ENCODE results near the gene DCST1.
"Not testable (repeated sequence)": the region's sequence is repeated elsewhere in the genome, so short reads cannot be mapped to it uniquely, and the experiment has no call there.

The DCST1 gene

GRCh38 chr1:155033524-155033923 is at the start of gene DCST1, which contains the start of gene DCST2:
TSS of gene DCST1 (plus strand) at chr1:155033824. CDS start at chr1:155034037, 213 bp downstream.
TSS of gene DCST2 (minus strand) at chr1:155033781. CDS start at chr1:155033701, 80 bp downstream.
- Histone ChIP-seq H3K27me3 (ENCODE audit: control insufficient read depth, insufficient read depth, low read length) (peaks cover 6% of the 10 kb centered on the region), H3K9me3 (ENCODE audit: control insufficient read depth, low read length) (no peaks in the 10 kb centered on the region), H3K36me3 (ENCODE audit: control insufficient read depth, insufficient read depth, low read length) (no peaks in the 10 kb centered on the region), H3K4me3 (ENCODE audit: low read length) (no peak within 1 kb of the TSS), H3K4me1 (ENCODE audit: control insufficient read depth, insufficient read depth, low read length) (peaks cover 12% of the 10 kb centered on the region), H3K9ac (ENCODE audit: low read length) (no peak within 1 kb of the TSS)

GRCh38 chr1:154986736-154987135 is 46.9 kb upstream of the DCST1 start:
- not testable (repeated sequence) for H3K9ac ChIP-seq (ENCODE audit: low read length); H3K9me3 ChIP-seq (ENCODE audit: control insufficient read depth, low read length); H3K36me3 ChIP-seq (ENCODE audit: control insufficient read depth, insufficient read depth, low read length); H3K27me3 ChIP-seq (ENCODE audit: control insufficient read depth, insufficient read depth, low read length); H3K4me3 ChIP-seq (ENCODE audit: low read length)
- H3K4me1 ChIP-seq (ENCODE audit: control insufficient read depth, insufficient read depth, low read length): peaks cover 13% of the 10 kb centered on the region

- no peak overlapping the region for H3K4me3 ChIP-seq (ENCODE audit: low read length)
- H3K9me3 ChIP-seq (ENCODE audit: control insufficient read depth, low read length): no peaks in the 10 kb centered on the region
- no peaks in the 10 kb centered on the region for H3K36me3 ChIP-seq (ENCODE audit: control insufficient read depth, insufficient read depth, low read length)
- no peaks in the 10 kb centered on the region for H3K27me3 ChIP-seq (ENCODE audit: control insufficient read depth, insufficient read depth, low read length)
- H3K4me1 ChIP-seq (ENCODE audit: control insufficient read depth, insufficient read depth, low read length): peaks cover 12% of the 10 kb centered on the region
- no peak overlapping the region for H3K9ac ChIP-seq (ENCODE audit: low read length)
These were observed 46.3 kb upstream of the DCST1 start for GRCh38 chr1:154987326-154987725.

GRCh38 chr1:154988058-154988954 is 45.3 kb upstream of the DCST1 start:
- Histone ChIP-seq H3K36me3 (ENCODE audit: control insufficient read depth, insufficient read depth, low read length) (no peaks in the 10 kb centered on the region), H3K4me3 (ENCODE audit: low read length) (no peak overlapping the region), H3K27me3 (ENCODE audit: control insufficient read depth, insufficient read depth, low read length) (no peaks in the 10 kb centered on the region), H3K9me3 (ENCODE audit: control insufficient read depth, low read length) (no peaks in the 10 kb centered on the region), H3K9ac (ENCODE audit: low read length) (no peak overlapping the region), H3K4me1 (ENCODE audit: control insufficient read depth, insufficient read depth, low read length) (peaks cover 8% of the 10 kb centered on the region)

- Histone ChIP-seq H3K9me3 (ENCODE audit: control insufficient read depth, low read length) (no peaks in the 10 kb centered on the region), H3K9ac (ENCODE audit: low read length) (no peak overlapping the region), H3K4me3 (ENCODE audit: low read length) (no peak overlapping the region), H3K27me3 (ENCODE audit: control insufficient read depth, insufficient read depth, low read length) (no peaks in the 10 kb centered on the region), H3K36me3 (ENCODE audit: control insufficient read depth, insufficient read depth, low read length) (no peaks in the 10 kb centered on the region), H3K4me1 (ENCODE audit: control insufficient read depth, insufficient read depth, low read length) (peaks cover 10% of the 10 kb centered on the region)
These were observed 44.3 kb upstream of the DCST1 start for GRCh38 chr1:154989195-154989860.

- H3K27me3 ChIP-seq (ENCODE audit: control insufficient read depth, insufficient read depth, low read length): no peaks in the 10 kb centered on the region
- H3K36me3 ChIP-seq (ENCODE audit: control insufficient read depth, insufficient read depth, low read length): no peaks in the 10 kb centered on the region
- no peak overlapping the region for H3K4me3 ChIP-seq (ENCODE audit: low read length)
- peaks cover 17% of the 10 kb centered on the region for H3K4me1 ChIP-seq (ENCODE audit: control insufficient read depth, insufficient read depth, low read length)
- no peaks in the 10 kb centered on the region for H3K9me3 ChIP-seq (ENCODE audit: control insufficient read depth, low read length)
- H3K9ac ChIP-seq (ENCODE audit: low read length): no peak overlapping the region
These were observed 43.3 kb upstream of the DCST1 start for GRCh38 chr1:154990276-154990675.

- Histone ChIP-seq H3K9me3 (ENCODE audit: control insufficient read depth, low read length) (no peaks in the 10 kb centered on the region), H3K4me3 (ENCODE audit: low read length) (no peak overlapping the region), H3K27me3 (ENCODE audit: control insufficient read depth, insufficient read depth, low read length) (no peaks in the 10 kb centered on the region), H3K9ac (ENCODE audit: low read length) (peak overlapping the region; percentile 22), H3K36me3 (ENCODE audit: control insufficient read depth, insufficient read depth, low read length) (no peaks in the 10 kb centered on the region), H3K4me1 (ENCODE audit: control insufficient read depth, insufficient read depth, low read length) (peaks cover 17% of the 10 kb centered on the region)
These were observed 40.7 kb upstream of the DCST1 start for GRCh38 chr1:154992721-154993571.

GRCh38 chr1:154993572-154994268 is 39.9 kb upstream of the DCST1 start, which contains the start of gene LENEP:
TSS of gene LENEP (plus strand) at chr1:154993586. CDS start at chr1:154993608, 22 bp downstream.
- Histone ChIP-seq H3K9me3 (ENCODE audit: control insufficient read depth, low read length) (no peaks in the 10 kb centered on the region), H3K4me3 (ENCODE audit: low read length) (no peak within 1 kb of the TSS), H3K4me1 (ENCODE audit: control insufficient read depth, insufficient read depth, low read length) (peaks cover 17% of the 10 kb centered on the region), H3K36me3 (ENCODE audit: control insufficient read depth, insufficient read depth, low read length) (no peaks in the 10 kb centered on the region), H3K9ac (ENCODE audit: low read length) (peak within 1 kb of the TSS; percentile 22), H3K27me3 (ENCODE audit: control insufficient read depth, insufficient read depth, low read length) (no peaks in the 10 kb centered on the region)

GRCh38 chr1:154994269-154994587 is 39.4 kb upstream of the DCST1 start:
- Histone ChIP-seq H3K27me3 (ENCODE audit: control insufficient read depth, insufficient read depth, low read length) (no peaks in the 10 kb centered on the region), H3K36me3 (ENCODE audit: control insufficient read depth, insufficient read depth, low read length) (no peaks in the 10 kb centered on the region), H3K9ac (ENCODE audit: low read length) (no peak overlapping the region), H3K4me1 (ENCODE audit: control insufficient read depth, insufficient read depth, low read length) (peaks cover 20% of the 10 kb centered on the region), H3K4me3 (ENCODE audit: low read length) (no peak overlapping the region), H3K9me3 (ENCODE audit: control insufficient read depth, low read length) (no peaks in the 10 kb centered on the region)

GRCh38 chr1:154994591-154994990 is 39.0 kb upstream of the DCST1 start:
- Histone ChIP-seq H3K4me1 (ENCODE audit: control insufficient read depth, insufficient read depth, low read length) (peaks cover 24% of the 10 kb centered on the region), H3K27me3 (ENCODE audit: control insufficient read depth, insufficient read depth, low read length) (no peaks in the 10 kb centered on the region), H3K9me3 (ENCODE audit: control insufficient read depth, low read length) (no peaks in the 10 kb centered on the region), H3K36me3 (ENCODE audit: control insufficient read depth, insufficient read depth, low read length) (no peaks in the 10 kb centered on the region), H3K9ac (ENCODE audit: low read length) (no peak overlapping the region), H3K4me3 (ENCODE audit: low read length) (no peak overlapping the region)

GRCh38 chr1:154995301-154995983 is 38.2 kb upstream of the DCST1 start:
- not testable (repeated sequence) for H3K27me3 ChIP-seq (ENCODE audit: control insufficient read depth, insufficient read depth, low read length); H3K9me3 ChIP-seq (ENCODE audit: control insufficient read depth, low read length); H3K4me3 ChIP-seq (ENCODE audit: low read length); H3K9ac ChIP-seq (ENCODE audit: low read length); H3K36me3 ChIP-seq (ENCODE audit: control insufficient read depth, insufficient read depth, low read length)
- H3K4me1 ChIP-seq (ENCODE audit: control insufficient read depth, insufficient read depth, low read length): peaks cover 31% of the 10 kb centered on the region
